Eye (tissue), 1 donor: ENCODE measurements around the gene TIMM23.
"Not testable (repeated sequence)": the region's sequence is repeated elsewhere in the genome, so short reads cannot be mapped to it uniquely, and the experiment has no call there.

ENCODE experiments used
- DNase-seq: peaks from one replicate; pipeline ENCODE4 v3.0.0-alpha.2; 2015

The TIMM23 gene

GRCh38 chr10:45972106-45972812 is at the start of gene TIMM23:
Gene TIMM23, plus strand, starts transcription at chr10:45972489. Its CDS starts 136 bp downstream, at chr10:45972625.
- peak; percentile 93 for DNase-seq

- not testable (repeated sequence) for DNase-seq
These were observed 45.5 kb upstream of the TIMM23 start for GRCh38 chr10:45926790-45927189.

- not testable (repeated sequence) for DNase-seq
These were observed 41.0 kb upstream of the TIMM23 start for GRCh38 chr10:45931305-45931704.

GRCh38 chr10:45934788-45935187 is 37.5 kb upstream of the TIMM23 start:
- DNase-seq, result not testable (repeated sequence)

GRCh38 chr10:45939176-45939697 is 33.1 kb upstream of the TIMM23 start:
- not testable (repeated sequence) for DNase-seq

GRCh38 chr10:45941196-45941595 is 31.1 kb upstream of the TIMM23 start:
- not testable (repeated sequence) for DNase-seq

- DNase-seq, result not testable (repeated sequence)
These were observed 26.8 kb upstream of the TIMM23 start for GRCh38 chr10:45945476-45945875.

- not testable (repeated sequence) for DNase-seq
These were observed 24.9 kb upstream of the TIMM23 start for GRCh38 chr10:45947363-45947762.

GRCh38 chr10:45948801-45949200 is 23.5 kb upstream of the TIMM23 start:
- not testable (repeated sequence) for DNase-seq

- DNase-seq, result not testable (repeated sequence)
These were observed 17.9 kb upstream of the TIMM23 start for GRCh38 chr10:45954367-45954766.

- DNase-seq, result not testable (repeated sequence)
These were observed 15.7 kb upstream of the TIMM23 start for GRCh38 chr10:45956634-45957033.

GRCh38 chr10:45957928-45958327 is 14.4 kb upstream of the TIMM23 start:
- not testable (repeated sequence) for DNase-seq

GRCh38 chr10:45962686-45963452 is 9.4 kb upstream of the TIMM23 start:
- DNase-seq, result not testable (repeated sequence)

GRCh38 chr10:45971019-45971418 is 1.3 kb upstream of the TIMM23 start:
- DNase-seq, result not testable (repeated sequence)

- DNase-seq, result not testable (repeated sequence)
These were observed 565 bp upstream of the TIMM23 start for GRCh38 chr10:45971742-45972105.

GRCh38 chr10:45972813-45973169 is 502 bp downstream of the TIMM23 start:
- peak; percentile 14 for DNase-seq

- not testable (repeated sequence) for DNase-seq
These were observed 1.8 kb downstream of the TIMM23 start for GRCh38 chr10:45974041-45974440.

- not testable (repeated sequence) for DNase-seq
These were observed 6.3 kb downstream of the TIMM23 start for GRCh38 chr10:45978554-45978953.

- not testable (repeated sequence) for DNase-seq
These were observed 9.1 kb downstream of the TIMM23 start for GRCh38 chr10:45981367-45981766.

- peak; percentile 61 for DNase-seq
These were observed 11.4 kb downstream of the TIMM23 start for GRCh38 chr10:45983538-45984186.

- not testable (repeated sequence) for DNase-seq
These were observed 12.2 kb downstream of the TIMM23 start for GRCh38 chr10:45984473-45984872.

GRCh38 chr10:45985590-45985989 is 13.3 kb downstream of the TIMM23 start:
- DNase-seq, result not testable (repeated sequence)

GRCh38 chr10:45997557-45997956 is 25.3 kb downstream of the TIMM23 start:
- no peak for DNase-seq
